ENCODE results near the gene ARPP21.

ARPP21 gene

DNA sequence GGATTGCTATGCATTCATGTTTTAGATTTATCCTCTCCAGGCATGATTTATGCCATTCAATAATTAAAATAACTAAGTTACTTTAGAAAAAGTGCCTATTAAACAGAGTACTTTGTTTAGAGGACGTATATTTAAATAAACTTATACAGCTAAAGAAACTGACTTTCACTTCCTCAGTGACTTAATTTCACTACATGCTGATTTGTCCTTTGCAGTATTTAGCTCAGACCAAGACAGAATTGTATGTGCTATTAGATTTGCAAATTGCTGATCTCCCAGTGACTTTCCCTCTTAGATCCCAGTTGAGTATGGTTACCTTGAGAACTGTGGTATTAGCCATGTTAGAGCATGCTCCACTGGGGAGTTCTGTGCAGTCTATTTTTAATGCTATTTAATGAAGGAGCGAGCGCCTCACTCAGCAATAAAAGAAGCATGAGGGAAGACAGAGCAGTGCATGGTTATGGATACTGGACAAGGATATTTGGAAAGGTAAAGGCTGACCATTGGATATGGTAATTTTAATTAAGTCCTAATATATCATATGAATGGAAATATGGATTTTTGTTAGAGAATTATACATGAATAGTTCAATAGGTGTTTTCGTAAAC, 2.7 kb downstream of the ARPP21 start:
- no peak for DNase-seq (ENCODE audit: low read depth, low spot score)

DNA sequence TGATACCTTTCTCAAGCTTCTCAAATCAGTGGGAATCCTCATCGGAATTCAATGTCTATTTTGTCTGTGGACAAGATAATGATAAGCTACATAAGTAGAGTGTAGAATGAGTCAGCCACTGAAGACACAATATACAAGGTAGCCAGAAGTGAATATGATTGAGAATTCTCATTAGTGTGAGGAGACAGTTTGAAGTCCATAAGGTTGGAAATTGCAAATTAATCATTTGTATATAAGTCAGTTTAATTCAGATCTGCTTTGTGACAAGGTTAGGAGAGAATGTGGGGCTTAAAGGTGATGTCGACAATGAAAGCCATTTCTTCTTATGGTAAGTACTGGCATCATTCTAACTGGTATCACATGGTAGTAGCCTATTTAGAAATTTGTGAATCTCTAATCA, 4.2 kb downstream of the ARPP21 start:
- DNase-seq (ENCODE audit: low read depth, low spot score): no peak

DNA sequence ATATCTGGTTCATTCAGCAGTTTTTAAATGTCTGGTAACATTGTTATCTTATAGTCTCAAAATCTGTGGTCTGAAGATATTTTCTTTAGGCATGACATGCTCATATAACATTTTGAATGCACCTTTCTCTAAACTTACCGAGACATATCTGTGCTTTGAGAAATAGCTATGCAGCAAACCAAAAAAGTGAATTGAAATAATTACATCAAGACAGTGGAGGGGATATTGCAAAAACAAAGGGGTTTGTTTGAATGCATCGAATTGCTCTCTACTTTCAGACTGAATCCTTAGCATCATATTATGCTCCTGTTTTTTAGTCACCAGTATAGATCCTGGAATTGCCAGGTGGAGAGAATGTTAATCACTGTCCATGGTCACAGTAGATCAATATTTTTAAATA, 5.1 kb downstream of the ARPP21 start:
- no peak for DNase-seq (ENCODE audit: low read depth, low spot score)

DNA sequence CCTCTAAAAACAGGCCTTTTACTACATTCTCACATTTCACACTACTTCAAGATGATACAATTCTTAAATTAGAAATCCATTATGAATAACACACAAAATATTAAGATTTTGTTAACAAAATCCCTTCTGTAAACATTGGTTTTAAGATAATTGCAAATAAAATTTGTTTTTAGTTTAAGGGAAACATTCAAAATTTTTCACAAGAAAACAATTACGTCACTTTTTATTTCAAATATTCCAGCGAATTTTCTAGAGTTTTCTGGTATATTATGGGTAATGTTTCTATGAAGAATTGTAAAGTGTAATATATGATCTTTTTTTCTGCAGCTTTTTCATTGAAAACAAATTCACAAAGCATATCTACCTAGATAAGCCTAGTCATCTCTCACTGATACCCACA, 5.9 kb downstream of the ARPP21 start:
- DNase-seq (ENCODE audit: low read depth, low spot score): no peak

DNA sequence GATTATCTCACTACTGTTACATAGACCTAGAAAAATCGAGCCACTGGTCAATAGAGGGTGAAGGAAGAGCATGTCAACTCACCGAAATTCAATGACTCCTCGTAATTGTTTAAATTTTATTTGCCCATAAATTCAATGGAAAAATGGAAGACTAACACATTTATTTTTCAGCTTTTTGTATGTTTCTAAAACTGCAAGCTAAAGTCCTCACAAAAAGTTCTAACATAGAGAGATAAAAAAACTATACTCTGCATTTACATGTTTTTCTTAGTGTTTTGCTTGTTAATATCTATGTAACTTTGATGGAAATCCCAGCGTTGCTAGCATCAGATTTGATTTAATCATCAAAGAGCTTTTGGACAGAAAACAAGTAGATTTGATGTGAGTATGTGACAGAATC, 6.8 kb downstream of the ARPP21 start:
- no peak for DNase-seq (ENCODE audit: low read depth, low spot score)

DNA sequence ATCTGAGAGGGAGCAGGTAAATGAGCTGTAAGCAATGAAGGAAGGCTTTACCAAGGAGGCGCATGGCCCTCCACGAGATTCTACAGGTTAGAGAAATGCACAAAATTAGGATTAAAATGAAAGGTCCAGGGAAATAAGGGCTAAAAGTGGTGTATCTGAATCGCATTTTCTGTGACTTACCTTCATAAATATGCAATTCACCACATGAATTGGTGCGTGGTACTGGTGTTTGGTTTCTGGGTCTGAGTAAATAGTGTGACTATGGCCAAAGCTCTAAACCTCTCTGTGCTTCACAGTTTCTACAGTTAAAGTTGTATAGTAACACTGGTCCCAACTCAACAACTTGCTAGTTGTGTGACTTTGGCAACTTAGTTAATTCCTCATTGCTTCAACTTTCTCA, 8.1 kb downstream of the ARPP21 start:
- DNase-seq (ENCODE audit: low read depth, low spot score): no peak

DNA sequence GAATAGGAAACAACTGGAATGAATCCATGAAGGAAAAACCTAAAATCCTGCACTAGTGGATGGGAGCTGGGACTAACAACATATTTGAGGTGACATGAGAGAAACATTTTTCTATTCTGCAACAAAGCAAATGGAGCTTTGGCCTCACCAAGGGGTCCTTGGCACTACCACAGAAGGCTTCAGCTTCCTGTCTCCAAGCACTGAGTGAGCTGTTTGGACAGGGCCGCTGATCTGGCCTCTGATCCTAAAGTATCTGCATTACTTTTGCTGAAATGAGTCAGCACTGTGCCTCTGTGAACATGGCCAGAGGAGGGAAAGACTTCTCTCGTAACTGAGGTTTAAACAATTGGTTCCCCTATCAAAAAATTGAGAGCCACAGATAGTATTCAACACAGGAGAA, 9.0 kb downstream of the ARPP21 start:
- DNase-seq (ENCODE audit: low read depth, low spot score): no peak

DNA sequence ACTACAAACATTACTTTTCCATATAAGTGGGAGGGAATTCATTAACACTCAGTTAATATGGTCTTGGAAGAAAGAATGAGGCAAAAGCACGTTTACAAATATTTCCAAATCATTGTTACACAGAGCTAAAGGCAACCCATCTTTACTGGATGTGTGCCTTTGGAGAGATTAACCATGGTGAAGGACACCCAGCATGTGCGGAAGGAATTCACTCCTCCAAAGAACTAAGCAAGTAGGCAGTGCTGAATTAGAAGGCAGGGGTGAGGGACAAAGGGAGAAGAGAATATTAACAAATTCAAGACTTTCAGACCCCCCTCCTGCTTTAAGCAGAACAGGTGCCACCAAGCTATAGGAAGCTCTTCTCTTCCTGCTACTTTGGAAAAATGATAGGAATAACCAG, 10.1 kb downstream of the ARPP21 start:
- DNase-seq (ENCODE audit: low read depth, low spot score): no peak

DNA sequence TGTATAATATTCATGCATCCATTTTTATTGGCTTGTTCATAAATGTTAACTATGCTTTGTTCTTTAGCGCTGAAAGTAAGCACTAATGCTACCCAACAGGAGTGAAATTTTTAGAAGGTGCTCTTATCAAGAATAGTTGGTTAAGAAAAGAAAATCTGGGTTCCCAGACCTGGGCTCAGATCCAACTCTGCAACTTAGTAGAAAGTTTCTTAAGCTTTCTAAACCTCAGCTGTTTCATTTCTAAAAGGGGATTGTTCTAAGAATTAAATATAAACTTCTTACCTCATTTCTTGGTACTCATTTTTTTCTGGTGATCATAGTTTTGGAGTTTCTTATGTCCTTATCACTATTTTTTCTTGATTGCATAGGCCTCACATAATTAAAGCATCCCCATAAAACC, 12.1 kb downstream of the ARPP21 start:
- DNase-seq (ENCODE audit: low read depth, low spot score): no peak

DNA sequence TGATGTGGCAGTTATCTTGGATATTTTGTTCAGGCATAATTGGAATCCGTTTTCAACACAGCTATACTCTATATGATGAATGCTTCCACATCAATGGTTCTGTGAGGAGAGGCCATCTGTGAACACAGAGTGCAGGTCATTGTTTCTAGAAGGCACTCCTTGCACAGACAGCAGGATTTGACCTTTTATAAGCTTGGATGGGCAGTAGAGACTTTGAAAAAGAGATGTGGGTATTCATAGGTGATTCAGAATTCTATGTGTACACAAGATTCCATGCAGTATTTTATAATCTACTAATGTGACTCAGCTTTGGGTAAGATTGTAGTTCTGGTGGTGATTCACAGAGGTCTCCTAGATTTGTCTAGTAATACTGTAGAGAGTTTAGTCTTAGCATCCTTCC, 12.5 kb downstream of the ARPP21 start:
- DNase-seq (ENCODE audit: low read depth, low spot score): no peak

DNA sequence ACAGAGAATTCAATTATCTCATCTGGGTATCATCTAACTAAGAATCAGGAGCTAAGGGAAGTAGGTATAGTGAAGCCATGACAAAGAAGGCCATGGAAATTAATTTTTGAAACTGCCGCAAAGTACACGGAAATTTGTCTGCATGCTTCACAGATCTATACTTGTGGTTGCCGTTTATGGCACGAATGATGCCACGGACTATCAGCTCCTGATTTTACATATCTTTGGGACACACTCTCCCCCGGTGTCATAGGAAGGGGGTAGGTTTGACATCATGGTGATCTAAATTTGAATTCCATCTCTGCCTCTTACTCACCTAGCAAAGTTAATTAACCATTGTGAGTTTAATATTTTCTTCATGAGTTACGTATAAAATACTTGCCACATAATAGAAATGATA, 14.0 kb downstream of the ARPP21 start:
- DNase-seq (ENCODE audit: low read depth, low spot score): no peak

DNA sequence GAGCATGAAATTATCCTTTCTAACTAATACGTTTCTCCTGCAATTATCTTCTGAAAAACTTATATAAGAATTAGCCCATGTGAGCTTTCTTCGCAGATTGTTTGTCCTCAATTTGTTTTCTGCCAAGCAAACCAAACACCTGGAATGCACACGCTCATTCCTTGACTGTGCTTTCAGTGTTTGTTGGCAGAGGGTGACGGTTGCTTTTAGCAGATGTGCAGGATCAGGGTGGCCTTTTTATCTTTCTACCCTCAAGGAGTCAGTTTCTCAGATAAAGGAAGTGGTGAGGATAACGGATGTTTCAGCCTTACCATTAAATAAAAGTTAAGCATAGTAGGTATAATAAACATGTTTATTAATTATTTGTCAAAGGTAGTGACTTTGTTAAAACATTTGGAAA, 15.2 kb downstream of the ARPP21 start:
- no peak for DNase-seq (ENCODE audit: low read depth, low spot score)

DNA sequence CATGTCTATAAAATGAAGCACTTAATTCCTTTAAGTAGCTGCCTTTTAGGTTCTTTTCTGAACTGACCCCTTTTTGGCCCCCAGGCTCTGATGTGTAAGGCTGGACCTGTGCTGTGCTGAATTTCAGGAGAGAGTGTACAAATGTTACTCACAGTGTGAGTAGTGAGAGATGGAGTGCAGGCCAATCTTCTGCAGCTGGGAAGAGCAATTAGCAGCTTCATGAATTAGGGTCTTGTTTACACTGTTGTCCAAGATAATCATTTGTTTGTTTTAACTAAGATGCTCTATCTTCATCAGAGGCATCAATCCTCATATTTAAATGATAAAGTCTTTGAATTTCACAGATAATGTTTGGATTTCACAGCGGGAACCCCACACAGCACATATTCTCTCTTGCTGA, 19.4 kb downstream of the ARPP21 start:
- DNase-seq (ENCODE audit: low read depth, low spot score): no peak

DNA sequence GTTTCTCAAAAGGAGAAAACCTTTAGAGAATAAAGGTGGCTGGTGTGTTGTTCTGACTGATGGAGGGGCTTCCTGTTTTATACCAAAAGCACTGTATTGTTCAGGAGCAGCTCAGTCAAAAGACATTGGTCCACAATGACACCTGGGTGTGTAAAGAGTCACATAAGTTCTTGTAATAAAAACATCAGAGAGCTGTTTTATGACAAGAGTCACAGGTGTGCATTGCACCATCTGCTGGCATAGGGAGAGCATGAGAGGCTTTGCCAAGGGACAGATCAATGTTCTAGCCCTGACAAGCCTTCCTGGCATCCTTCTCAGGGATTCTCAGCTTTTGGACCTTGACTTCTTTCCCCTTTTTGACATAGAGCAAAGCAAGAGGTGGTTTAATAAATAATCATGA, 20.4 kb downstream of the ARPP21 start:
- no peak for DNase-seq (ENCODE audit: low read depth, low spot score)

DNA sequence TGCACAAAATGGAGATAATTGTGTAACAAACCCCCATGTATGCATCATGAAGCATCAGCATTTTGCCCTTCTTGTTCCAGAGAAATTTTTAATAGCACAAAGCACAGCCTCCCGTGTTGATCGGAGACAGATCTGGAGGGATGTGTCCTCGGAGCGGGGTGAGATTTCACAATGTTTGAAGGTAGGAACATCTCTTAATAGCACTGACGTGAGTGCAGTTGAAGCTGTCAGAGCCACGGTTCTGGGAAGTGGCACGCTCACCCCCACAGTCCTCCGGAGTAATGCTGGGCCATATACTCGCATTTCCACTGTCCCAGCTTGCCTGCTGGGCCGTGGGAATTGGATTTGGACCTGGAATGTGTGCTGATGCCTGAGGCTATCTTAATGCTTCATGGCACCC, 24.1 kb downstream of the ARPP21 start:
- no peak for DNase-seq (ENCODE audit: low read depth, low spot score)

DNA sequence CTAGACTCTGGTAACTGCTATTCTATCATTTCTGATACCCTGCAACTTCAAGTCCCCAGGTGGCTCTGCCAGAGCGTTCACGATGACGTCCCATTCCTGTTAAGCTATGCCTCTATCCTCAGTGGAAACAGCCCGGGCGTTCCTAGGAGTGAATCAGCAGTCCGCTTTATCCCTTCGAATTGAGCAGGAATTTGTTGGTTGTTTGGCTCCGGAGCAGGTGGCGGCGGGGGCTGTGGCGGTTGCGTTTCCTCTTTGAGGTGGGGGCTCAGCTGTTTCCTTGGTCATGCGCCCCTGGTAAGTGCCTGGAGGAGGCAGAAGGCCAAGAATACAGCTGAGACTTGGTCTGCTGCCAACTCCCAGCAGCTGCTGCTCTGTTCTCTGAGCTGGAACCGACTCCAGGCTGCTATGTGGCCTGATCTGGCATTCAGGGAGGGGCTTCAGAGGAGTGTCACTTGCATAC, 25.2 kb downstream of the ARPP21 start:
- DNase-seq (ENCODE audit: low read depth, low spot score): peak; percentile 27

DNA sequence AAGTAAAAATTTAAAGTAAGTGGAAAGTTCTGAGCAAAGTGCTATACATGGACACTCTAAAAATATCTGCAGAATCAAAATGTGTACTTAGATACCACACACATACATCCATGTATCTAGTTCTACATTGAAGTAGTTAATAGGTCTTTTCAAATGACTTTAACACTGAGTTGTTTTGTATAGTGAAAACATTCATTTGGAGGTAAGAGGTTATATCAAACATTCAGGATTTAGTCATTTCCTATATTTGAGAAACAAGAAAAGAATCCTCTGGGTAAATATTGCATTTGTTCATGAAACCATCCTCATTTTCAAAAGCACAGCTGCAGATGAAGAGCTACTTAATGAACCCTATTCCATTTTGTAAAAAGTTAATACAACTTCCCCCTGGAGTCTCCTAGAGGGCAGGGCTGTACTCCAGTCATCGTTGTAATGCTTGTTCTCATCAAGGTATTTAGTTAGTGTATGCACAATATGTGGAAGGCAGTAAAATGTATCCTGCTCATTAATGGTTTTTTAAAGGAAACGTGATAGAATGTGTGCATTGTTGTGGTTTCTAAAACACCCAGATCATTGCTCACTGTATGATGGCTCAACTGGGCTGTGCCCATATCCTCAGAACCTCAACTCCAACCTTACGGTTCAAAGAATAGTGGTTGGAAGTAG, 26.2 kb downstream of the ARPP21 start:
- no peak for DNase-seq (ENCODE audit: low read depth, low spot score)

DNA sequence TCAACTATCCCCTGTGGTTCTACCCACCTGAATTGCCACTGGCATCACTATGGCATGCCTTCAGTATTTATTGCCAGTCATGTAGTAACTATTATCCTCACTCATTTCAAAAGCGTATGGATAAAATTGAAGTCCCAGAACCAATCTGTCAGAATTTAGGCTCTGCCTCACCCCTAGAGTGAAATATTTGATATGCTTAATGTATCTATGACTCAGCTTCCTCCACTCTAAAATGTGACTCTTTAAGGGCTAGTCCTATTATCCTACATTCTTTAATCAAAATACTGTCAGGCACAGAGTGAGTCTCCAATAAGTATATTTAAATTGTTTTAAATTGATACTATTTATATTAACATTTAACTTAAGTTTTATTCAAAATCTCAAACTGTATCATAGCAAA, 27.6 kb downstream of the ARPP21 start:
- DNase-seq (ENCODE audit: low read depth, low spot score): no peak

DNA sequence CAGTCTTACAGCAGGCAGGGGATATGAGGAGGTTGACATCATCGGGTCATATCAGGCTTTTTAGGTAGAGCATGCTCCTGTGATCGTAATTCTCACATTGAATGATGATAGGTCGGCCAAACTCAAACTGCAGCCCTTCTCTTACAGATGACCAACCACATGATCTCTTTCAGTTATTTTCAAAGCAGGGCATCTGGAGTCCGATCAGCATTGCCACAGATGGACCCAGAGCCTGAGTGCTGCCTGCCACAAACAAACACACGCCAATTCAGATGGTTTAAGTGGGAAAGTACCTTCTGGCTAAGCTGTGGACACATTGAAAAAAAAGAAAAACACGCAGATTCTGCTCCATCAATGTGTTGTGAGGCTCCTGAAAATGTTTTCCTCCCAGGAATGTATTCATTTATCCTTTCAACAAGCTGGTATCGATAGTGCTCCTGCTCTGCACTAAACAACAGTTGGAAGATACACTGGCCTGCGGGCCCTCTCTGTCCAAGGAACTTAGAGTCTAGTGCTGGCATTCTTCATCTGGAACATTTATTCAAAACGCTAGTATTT, 31.2 kb downstream of the ARPP21 start:
- DNase-seq (ENCODE audit: low read depth, low spot score): no peak

DNA sequence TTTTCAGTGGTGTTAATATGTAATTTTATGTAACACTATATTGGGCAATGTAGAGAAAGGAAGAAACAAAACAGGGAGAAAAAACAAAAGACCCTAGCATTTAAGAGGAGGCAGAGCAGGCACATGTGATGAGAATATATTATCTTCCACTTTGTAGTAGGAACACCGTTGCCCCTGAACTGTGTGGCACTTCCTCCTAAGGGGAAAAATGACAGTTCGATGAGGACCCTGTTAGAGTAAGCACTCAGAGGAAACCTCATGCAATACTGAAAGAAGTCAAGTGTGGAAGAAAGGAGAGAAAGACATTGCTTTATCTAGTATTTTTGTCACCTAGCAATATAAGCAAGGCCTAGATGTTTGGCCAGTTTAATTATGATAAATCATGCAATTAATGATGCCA, 32.2 kb downstream of the ARPP21 start:
- DNase-seq (ENCODE audit: low read depth, low spot score): no peak

DNA sequence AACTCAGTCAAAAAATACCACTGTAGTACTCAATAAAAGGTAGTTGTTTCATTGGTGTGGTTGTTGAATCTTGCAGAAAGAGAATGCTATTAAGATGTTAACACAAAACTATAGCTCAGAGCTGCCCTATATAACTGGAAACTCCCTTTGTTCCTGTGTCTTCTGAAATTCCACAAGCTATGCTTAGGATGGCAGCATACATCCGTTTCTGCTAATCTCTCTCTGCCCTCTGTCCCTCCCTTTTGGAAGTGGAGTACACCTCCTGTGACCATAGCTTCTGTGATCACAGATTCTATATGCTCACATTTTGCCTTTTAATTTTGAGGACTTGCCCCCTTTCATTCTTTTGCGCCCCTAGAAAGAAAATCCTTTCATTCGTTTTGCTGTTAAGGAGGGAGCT, 33.7 kb downstream of the ARPP21 start:
- DNase-seq (ENCODE audit: low read depth, low spot score): no peak

DNA sequence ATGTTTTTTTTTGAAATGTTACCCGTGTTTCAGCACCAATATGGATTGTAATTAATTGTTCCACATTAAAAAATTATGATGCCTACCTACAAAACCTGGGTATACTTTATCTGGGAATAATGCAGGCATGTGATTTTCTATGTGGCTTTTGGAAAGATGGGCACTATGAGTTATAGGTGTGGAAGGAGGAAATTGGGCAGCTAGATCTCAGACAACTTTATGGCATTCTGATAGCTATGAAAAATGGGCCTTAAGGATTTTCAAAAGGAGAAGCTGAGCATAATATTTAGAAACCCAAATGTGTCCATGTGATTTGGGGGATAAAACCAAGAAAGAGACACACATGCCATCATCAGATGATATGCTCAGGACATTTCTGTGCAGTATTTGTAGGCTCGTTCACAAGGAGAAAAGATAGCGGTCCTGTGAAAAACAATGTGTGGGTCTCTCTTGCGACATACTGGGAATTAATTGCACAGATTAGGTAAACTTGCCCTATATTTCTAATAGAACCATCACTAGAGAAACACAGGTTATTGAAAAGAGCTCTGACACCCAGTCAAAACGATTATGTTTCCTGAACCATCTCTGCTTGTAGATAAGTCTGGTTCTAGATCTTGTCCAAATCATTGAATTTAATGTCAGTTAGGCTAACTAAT, 35.3 kb downstream of the ARPP21 start:
- DNase-seq (ENCODE audit: low read depth, low spot score): no peak

DNA sequence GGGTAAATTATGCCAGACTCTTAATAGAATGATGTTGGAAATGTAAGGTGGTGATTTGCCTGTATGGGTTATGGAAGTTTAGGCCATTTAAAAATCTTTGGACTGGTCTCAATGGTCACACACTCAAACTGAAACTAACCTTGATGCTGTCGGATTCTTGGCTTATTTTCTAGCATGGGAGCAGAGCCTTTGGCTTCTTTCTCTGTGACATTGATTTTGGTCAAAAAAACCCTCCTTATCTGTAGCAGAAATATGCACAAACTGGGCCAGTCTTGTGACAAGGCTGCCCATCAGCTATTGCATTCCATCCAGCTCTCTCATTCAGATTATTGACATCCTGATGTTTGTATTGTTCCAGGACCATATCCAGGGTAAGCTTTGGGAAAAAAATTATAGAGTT, 35.9 kb downstream of the ARPP21 start:
- DNase-seq (ENCODE audit: low read depth, low spot score): no peak
